Stimulated activated CD8-positive, alpha-beta memory T cell treated with anti-CD3 and anti-CD28 coated beads, Interleukin-4, amount 100 ng/mL, for 1 hour (primary cell): ENCODE results near the gene FAM171A2.

Experiments
- DNase-seq, 2 donors: peaks; one replicate each; pipeline ENCODE4 v3.0.0-alpha.2; 2020; ENCODE audit warnings: low read depth in 2 of 2, low spot score in 1 of 2

Gene FAM171A2

DNA sequence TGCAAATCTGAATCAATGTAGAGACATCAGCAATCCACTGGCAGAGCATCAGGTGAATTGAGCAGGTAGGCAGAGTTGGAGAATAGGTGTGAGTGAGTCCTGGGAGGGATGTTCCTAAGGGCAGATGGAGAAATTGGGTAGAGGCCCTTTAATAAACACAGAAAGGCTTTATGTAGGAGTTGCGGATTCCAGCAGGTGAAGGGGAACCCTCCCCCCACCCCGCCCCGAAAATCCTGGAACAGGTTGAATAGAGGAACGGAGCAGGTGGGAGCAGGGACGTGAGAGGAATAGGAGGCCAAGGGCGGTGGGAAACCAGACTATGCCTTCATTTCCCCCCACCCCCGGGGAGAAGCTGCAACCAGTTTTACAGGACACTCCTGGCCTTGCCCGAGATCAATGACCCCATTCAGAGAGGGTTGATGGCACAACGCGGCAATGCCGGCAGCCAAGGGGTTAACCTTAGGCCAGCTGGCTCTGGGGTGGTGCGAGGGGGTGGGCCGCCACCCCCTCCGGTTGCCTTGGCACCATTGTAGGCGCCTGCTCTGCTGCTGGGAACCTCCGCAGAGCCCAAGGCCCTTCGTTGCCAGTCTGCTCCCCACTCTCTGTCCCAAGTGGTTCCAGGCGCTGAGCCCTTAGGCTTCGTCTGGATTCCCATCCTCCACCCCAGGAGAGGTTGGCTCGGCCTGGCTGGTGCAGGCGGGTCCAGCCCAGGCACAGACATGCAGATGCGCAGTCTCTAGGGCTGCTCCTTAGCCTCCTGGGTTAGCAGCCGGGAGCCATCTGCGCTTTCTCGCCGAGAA lies 56.1 kb downstream of the FAM171A2 start:
- no peak for DNase-seq

DNA sequence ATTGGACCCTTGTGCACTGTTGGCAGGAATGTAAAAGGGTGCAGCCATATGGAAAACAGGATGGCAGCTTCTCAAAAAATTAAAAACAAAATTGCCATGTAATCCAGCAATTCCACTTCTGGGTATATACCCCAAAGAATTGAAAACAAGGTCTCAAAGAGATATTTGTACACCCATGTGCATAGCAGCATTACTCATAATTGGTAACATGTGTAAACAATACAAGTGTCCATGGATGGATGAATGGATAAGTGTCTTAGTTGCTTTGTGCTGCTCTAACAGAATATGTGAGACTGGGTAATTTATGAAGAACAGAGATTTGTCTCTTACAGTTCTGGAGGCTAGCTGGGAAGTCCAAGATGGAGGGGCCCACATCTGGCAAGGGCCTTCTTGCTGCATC lies 59.0 kb downstream of the FAM171A2 start:
- DNase-seq = no peak
